Spleen (tissue), 11 donors: ENCODE measurements around the gene GYPC. TPM values are rescaled to one million over a fixed set of nuclear protein-coding genes. Genes with fewer than 3 reads are reported as not detected.

ENCODE experiments used
- DNase-seq: peaks from one replicate; pipeline ENCODE4 v3.0.0-alpha.2; 2020
- H3K27ac ChIP-seq, 8 donors: fragments of 200-600 bp; sonication (generic) in 7 of 8; 1 replicate in 4 of 8; 2 replicates in 4 of 8; pipeline versions ENCODE4 v1.5.0 to v1.8.0; 2016 to 2021; ENCODE audit warnings: inconsistent platforms in 4 of 8, mild to moderate bottlenecking in 4 of 8, moderate library complexity in 1 of 8
- H3K27me3 ChIP-seq, 7 donors: fragments of 200-600 bp; sonication (generic) in 6 of 7; replicated peaks in 1 of 7; 1 replicate in 4 of 7; 2 replicates in 3 of 7; pipeline versions ENCODE4 v1.5.0 to v1.8.0; 2016 to 2021; ENCODE audit warnings: inconsistent platforms in 3 of 7, mild to moderate bottlenecking in 1 of 7
- H3K36me3 ChIP-seq, 6 donors: fragments of 200-600 bp; sonication (generic) in 5 of 6; 1 replicate in 4 of 6; 2 replicates in 2 of 6; pipeline versions ENCODE4 v1.5.0 to v1.8.0; 2016 to 2021; ENCODE audit warnings: inconsistent platforms in 2 of 6
- H3K4me1 ChIP-seq, 6 donors: fragments of 200-600 bp; sonication (generic) in 5 of 6; 1 replicate in 3 of 6; 2 replicates in 3 of 6; pipeline versions ENCODE4 v1.5.0 to v1.8.0; 2016 to 2021; ENCODE audit warnings: inconsistent platforms in 3 of 6
- H3K4me3 ChIP-seq, 8 donors: fragments of 200-600 bp; sonication (generic) in 7 of 8; 1 replicate in 4 of 8; 2 replicates in 4 of 8; pipeline versions ENCODE4 v1.5.0 to v1.8.0; 2016 to 2021; ENCODE audit warnings: inconsistent platforms in 4 of 8, mild to moderate bottlenecking in 4 of 8, moderate library complexity in 2 of 8
- H3K9me3 ChIP-seq, 8 donors: fragments of 200-600 bp; sonication (generic) in 7 of 8; 1 replicate in 4 of 8; 2 replicates in 4 of 8; pipeline versions ENCODE4 v1.5.0 to v1.8.0; 2016 to 2021; ENCODE audit warnings: inconsistent platforms in 4 of 8
- POLR2A ChIP-seq, 3 donors: fragments of 450-650 bp; IDR thresholded peaks; one replicate each; pipeline ENCODE4 v1.5.1; 2017; ENCODE audit warnings: antibody characterized with exemption in 3 of 3, mild to moderate bottlenecking in 1 of 3
- POLR2AphosphoS5 ChIP-seq, 3 donors: sonication (generic); formaldehyde crosslinking; IDR thresholded peaks; one replicate each; pipeline ENCODE4 v1.5.1; 2017; ENCODE audit warnings: antibody characterized with exemption in 3 of 3
- WGBS, 5 donors: extraction: QIAGEN DNeasy Blood & Tissue Kit in 3 of 5; methylation state at CpG; one replicate each; pipeline versions ENCODE4 v1.1.5 to v1.1.7; 2013 to 2018; 5-methylcytosine and 5-hydroxymethylcytosine counted together
- intact Hi-C: fragments of 100-400 bp; cut with DNase I; formaldehyde crosslinking; loops from one replicate; pipeline ENCODE4 v1.15.0; 2023; ENCODE audit warnings: low total_unique reads
- polyA plus RNA-seq, 3 donors: library from polyadenylated mRNA; stranded (reverse); fragments of 200-250 nt; gene quantifications; one replicate each; pipeline ENCODE4 v1.2.1, GENCODE V29; 2013
- total RNA-seq, 7 donors: library from RNA; depleted of rRNA in 3 of 7; stranded (reverse); fragments of >200 nt in 3 of 7; fragmentation: NEBNext Ultra II Directional in 4 of 7; extraction: Animal tissue kit (Norgen Biotek cat#: 25700) in 4 of 7; gene quantifications; one replicate each; pipeline versions ENCODE4 v1.1.0 to v1.2.1, GENCODE V29; 2016 to 2021
- TF ChIP-seq, protein P1 (sequence below), 11 experiments: fragments of 200-600 bp in 7 of 11; fragments of 450-650 bp in 4 of 11; sonication (generic) in 4 of 11; IDR thresholded peaks in 8 of 11; conservative IDR thresholded peaks in 3 of 11; 1 replicate in 7 of 11; 2 replicates in 4 of 11; pipeline versions ENCODE4 v1.4.0 to v1.8.0; 2016 to 2021; ENCODE audit warnings: antibody characterized with exemption in 11 of 11, inconsistent platforms in 4 of 11, mild to moderate bottlenecking in 1 of 11
- donor health status: healthy with polysubstance abuse.
- donor health status: DM: no; HTN: no; CAD: no; lungs with moderate emphysema.
- donor health status: DM: no; HTN: no; CAD: no.
- donor health status: Bipolar disorder and iron deficiency.
- donor health status: healthy.
- donor health status: DM: no; HTN: no; CAD: no.
- donor health status: DM: yes; HTN: yes; CAD: no.

Gene GYPC
- total and polyA plus RNA-seq, 10 donors, result 86.6 to 202 (median 153) TPM

DNA sequence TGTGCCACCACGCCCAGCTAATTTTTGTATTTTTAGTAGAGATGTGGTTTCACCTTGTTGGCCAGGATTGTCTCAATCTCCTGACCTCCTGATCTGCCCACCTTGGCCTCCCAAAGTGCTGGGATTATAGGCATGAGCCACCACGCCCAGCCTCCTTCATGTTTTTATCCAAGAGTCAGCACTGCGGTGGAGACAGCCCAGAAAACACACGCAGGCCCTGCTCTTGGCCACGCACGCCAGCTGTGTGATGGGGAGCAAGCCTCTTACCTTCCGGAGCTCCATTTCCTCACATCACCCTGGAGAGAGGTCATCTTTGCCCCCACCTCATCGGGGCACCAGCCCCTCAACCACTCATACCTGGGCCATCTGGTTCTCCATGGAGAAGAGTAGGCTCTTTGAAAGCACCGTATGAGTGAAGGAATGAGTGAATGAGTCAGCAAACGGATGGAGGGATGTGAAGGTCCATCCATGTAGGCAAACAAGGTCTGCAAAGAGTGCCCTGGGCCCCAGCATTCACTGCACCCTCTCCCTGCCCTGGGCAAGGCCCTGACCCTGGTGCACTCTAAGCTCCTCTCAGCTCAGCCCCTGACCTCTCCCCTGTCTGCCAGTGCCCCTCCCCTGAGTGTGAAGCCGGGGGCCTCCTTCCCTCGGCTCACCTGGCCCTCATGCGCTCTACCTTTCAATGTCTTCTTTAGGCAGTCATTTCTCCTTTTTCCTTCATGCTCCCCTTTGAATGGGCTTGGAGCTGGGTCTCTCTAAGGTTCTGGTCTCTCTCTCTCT, 7.4 kb downstream of the GYPC start:
- H3K4me1 ChIP-seq, result peaks cover 71 to 100% (median 87%) of the 10 kb centered on the region in 6 donors
- intact Hi-C loops, result no loop called here
- no peak for DNase-seq
- TF ChIP-seq, protein P1, sequence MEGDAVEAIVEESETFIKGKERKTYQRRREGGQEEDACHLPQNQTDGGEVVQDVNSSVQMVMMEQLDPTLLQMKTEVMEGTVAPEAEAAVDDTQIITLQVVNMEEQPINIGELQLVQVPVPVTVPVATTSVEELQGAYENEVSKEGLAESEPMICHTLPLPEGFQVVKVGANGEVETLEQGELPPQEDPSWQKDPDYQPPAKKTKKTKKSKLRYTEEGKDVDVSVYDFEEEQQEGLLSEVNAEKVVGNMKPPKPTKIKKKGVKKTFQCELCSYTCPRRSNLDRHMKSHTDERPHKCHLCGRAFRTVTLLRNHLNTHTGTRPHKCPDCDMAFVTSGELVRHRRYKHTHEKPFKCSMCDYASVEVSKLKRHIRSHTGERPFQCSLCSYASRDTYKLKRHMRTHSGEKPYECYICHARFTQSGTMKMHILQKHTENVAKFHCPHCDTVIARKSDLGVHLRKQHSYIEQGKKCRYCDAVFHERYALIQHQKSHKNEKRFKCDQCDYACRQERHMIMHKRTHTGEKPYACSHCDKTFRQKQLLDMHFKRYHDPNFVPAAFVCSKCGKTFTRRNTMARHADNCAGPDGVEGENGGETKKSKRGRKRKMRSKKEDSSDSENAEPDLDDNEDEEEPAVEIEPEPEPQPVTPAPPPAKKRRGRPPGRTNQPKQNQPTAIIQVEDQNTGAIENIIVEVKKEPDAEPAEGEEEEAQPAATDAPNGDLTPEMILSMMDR (IDR thresholded peaks at IDR 0.05 in 8 of 11, conservative IDR thresholded peaks at IDR 0.05 in 3 of 11), result no peak
- TF ChIP-seq POLR2A (IDR thresholded peaks at IDR 0.05), result no peak
- TF ChIP-seq POLR2AphosphoS5 (IDR thresholded peaks at IDR 0.05), result no peak
- H3K36me3 ChIP-seq, result peaks cover 0 to 27% (median 6%) of the 10 kb centered on the region in 6 donors
- peak overlapping the region in 1 of 8 donors; percentile 28 for H3K4me3 ChIP-seq
- no peaks in the 10 kb centered on the region for H3K27me3 ChIP-seq
- H3K27ac ChIP-seq, result peak overlapping the region; percentile 60 to 97 (median 94)
- 75 to 91% (median 80%) methylated on average over 13 of the region's 13 CpGs for WGBS, 5 donors
- no peaks in the 10 kb centered on the region for H3K9me3 ChIP-seq

- H3K4me3 ChIP-seq, result no peak overlapping the region
- DNase-seq, result no peak
- peaks cover 0 to 31% (median 9%) of the 10 kb centered on the region in 6 donors for H3K36me3 ChIP-seq
- TF ChIP-seq POLR2A (IDR thresholded peaks at IDR 0.05), result no peak
- TF ChIP-seq POLR2AphosphoS5 (IDR thresholded peaks at IDR 0.05), result no peak
- TF ChIP-seq, protein P1 (IDR thresholded peaks at IDR 0.05 in 8 of 11, conservative IDR thresholded peaks at IDR 0.05 in 3 of 11), result no peak
- intact Hi-C loops, result no loop called here
- H3K27ac ChIP-seq, result peak overlapping the region; percentile 60 to 97 (median 94)
- H3K9me3 ChIP-seq, result no peaks in the 10 kb centered on the region
- 33 to 50% (median 47%) methylated on average over 3 of the region's 3 CpGs for WGBS, 5 donors
- H3K4me1 ChIP-seq, result peaks cover 63 to 100% (median 80%) of the 10 kb centered on the region in 6 donors
- H3K27me3 ChIP-seq, result no peaks in the 10 kb centered on the region
Observed at GRCh38 chr2:126664234-126664633, 8.3 kb downstream of the GYPC start.

DNA sequence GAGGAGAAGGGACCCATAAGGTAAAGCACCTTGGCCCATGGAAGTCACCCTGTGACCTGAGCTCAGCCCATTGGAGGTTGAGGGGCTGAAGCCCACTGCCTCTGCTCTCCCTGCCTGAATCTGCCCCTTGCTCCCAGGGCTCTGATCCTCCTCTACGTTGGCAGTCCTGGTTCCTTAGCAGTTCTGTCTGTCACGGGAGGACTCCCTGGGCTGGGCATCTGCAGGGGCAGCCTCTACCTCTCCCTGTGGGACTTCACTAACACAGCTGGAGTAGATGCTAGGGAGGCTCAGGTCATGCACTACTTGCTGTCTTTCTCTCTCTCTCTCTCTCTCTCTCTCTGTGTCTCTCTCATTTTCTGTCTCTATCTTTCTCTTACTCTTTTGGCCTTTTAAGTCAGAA, 8.7 kb downstream of the GYPC start:
- Histone ChIP-seq H3K4me1 (peaks cover 59 to 100% (median 78%) of the 10 kb centered on the region in 6 donors), H3K4me3 (no peak overlapping the region), H3K27ac (peak overlapping the region; percentile 60 to 97 (median 94)), H3K36me3 (peaks cover 0 to 35% (median 10%) of the 10 kb centered on the region in 6 donors), H3K27me3 (no peaks in the 10 kb centered on the region), H3K9me3 (no peaks in the 10 kb centered on the region)
- intact Hi-C loops, result no loop called here
- TF ChIP-seq, protein P1 (IDR thresholded peaks at IDR 0.05 in 8 of 11, conservative IDR thresholded peaks at IDR 0.05 in 3 of 11), result no peak
- no peak for TF ChIP-seq POLR2A (IDR thresholded peaks at IDR 0.05)
- no peak for TF ChIP-seq POLR2AphosphoS5 (IDR thresholded peaks at IDR 0.05)
- no peak for DNase-seq
- WGBS, 5 donors, result 56 to 68% (median 58%) methylated on average over 2 of the region's 2 CpGs

- intact Hi-C loops, result no loop called here
- H3K4me3 ChIP-seq, result no peak overlapping the region
- no peaks in the 10 kb centered on the region for H3K27me3 ChIP-seq
- peaks cover 51 to 100% (median 74%) of the 10 kb centered on the region in 6 donors for H3K4me1 ChIP-seq
- no peak for DNase-seq
- H3K36me3 ChIP-seq, result peaks cover 0 to 38% (median 11%) of the 10 kb centered on the region in 6 donors
- no peaks in the 10 kb centered on the region for H3K9me3 ChIP-seq
- H3K27ac ChIP-seq, result peak overlapping the region in 3 of 8 donors; percentile 45 to 95 (median 94)
- 83 to 92% (median 88%) methylated on average over 8 to 9 of the region's 9 CpGs for WGBS, 5 donors
- TF ChIP-seq, protein P1 (IDR thresholded peaks at IDR 0.05 in 8 of 11, conservative IDR thresholded peaks at IDR 0.05 in 3 of 11), result no peak
- no peak for TF ChIP-seq POLR2AphosphoS5 (IDR thresholded peaks at IDR 0.05)
- no peak for TF ChIP-seq POLR2A (IDR thresholded peaks at IDR 0.05)
Observed at GRCh38 chr2:126665483-126665882, 9.5 kb downstream of the GYPC start.
